Adipose tissue (tissue), 3 donors: ENCODE data around the gene RAD51C. TPM values are rescaled to one million over a fixed set of nuclear protein-coding genes. Genes with fewer than 3 reads are reported as not detected.
"Not testable (repeated sequence)": the region's sequence is repeated elsewhere in the genome, so short reads cannot be mapped to it uniquely, and the experiment has no call there.

Experiments
- H3K27ac ChIP-seq: one replicate; pipeline ENCODE4 v1.5.1; 2013; ENCODE audit warnings: low read depth, low read length
- WGBS, 3 donors: extraction: QIAGEN DNeasy Blood & Tissue Kit; methylation state at CpG; one replicate each; pipeline ENCODE4 v1.1.7; 2013; 5-methylcytosine and 5-hydroxymethylcytosine counted together
- polyA plus RNA-seq, 3 donors: library from polyadenylated mRNA; stranded (reverse); fragments of 200-250 nt; gene quantifications; one replicate each; pipeline ENCODE4 v1.2.3, GENCODE V29; 2013
- donor health status: healthy with polysubstance abuse.
- donor health status: Bipolar disorder and iron deficiency.
- donor health status: healthy.

Gene RAD51C
- polyA plus RNA-seq, 3 donors, result 9.0 to 16.6 (median 13.7) TPM

DNA sequence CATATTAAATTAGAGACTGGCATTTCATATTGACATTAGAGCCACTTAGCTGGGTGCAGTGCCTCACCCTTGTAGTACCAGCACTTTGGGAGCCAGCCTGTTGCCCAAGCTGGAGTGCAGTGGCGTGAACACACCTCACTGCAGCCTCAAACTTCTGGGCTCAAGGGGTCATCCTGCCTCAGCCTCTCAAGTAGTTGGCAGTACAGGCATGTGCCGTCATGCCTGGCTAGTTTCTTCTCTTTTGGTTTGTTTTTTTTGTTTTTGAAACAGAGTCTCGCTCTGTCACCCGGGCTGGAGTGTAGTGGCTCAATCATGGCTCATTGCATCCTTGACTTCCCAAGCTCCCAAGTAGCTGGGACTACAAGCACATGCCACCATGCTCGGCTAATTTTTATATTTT, 72.0 kb downstream of the RAD51C start:
- 76 to 86% (median 84%) methylated on average over 5 of the region's 5 CpGs for WGBS, 3 donors
- H3K27ac ChIP-seq, result no peak overlapping the region

DNA sequence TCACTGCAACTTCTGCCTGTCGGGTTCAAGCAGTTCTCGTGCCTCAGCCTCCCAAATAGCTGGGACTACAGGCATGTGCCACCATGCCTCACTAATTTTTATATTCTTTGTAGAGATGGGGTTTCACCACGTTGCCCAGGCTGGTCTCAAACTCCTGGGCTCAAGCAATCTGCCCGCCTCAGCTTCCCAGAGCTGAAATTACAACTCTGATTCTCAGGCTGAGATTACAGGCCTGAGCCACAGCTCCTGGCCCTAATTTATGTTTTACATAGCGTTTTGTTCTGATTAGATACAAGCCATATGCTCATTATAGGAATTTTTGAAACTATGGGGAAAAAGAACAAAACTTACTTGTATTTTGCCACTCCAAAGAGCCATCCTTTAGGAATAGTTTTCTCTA, 86.1 kb downstream of the RAD51C start:
- 61 to 77% (median 73%) methylated on average over 5 of the region's 5 CpGs for WGBS, 3 donors
- H3K27ac ChIP-seq, result not testable (repeated sequence)

DNA sequence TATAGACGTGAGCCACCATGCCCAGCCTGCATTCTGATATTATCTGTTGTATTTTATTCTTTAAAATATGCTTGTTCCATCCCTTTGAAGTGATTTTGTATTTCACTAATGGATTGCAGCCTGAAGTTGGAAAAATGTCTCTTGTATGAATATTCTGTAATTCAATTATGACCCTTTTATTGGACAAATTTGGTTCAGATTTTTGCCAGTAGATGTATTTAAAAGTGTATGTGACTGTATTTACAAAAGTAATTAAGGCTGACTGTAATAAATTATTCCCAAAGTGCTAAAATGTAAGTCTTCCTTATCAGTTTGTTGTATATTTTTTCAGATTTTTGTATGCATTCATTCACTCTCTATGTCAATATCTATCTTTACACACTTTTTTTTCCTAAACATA, 87.0 kb downstream of the RAD51C start:
- no peak overlapping the region for H3K27ac ChIP-seq
- WGBS, 3 donors, result 39 to 61% (median 60%) methylated on average over 1 of the region's 1 CpG

DNA sequence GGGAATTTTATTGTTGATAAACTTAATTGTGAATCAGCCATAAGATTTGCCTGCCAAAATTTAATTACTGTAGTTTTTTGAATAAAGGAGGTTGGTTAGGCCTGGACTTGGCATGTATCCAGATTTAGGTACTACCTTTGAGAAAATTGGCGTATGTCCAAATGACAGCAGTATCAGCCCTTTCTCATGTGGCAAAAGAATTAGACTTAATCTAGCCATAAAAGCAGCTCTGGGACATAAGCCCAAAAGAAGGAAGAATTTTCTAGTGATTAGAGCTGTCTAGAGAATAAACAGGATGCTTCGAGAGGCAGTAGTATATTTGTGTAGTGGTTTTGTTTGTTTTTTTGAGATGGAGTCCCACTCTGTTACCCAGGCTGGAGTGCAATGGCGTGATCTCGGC, 91.0 kb downstream of the RAD51C start:
- WGBS, 3 donors, result 65 to 75% (median 67%) methylated on average over 4 of the region's 4 CpGs
- H3K27ac ChIP-seq, result no peak overlapping the region

DNA sequence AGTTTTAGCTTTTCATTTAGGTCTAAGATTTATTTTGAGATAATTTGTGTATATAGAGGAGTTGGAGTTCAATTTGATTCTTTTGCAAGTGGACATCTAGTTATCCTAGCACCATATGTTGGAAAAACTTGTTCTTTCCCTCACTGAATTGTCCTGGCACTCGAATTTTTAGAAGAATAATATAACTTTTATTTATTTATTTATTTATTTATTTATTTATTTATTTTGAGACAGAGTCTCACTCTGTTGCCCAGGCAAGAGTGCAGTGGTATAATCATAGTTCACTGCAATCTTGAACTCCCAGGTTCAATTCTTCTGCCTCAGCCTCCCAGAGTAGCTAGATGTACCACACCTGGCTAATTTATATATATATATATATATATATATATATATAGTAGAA, 92.7 kb downstream of the RAD51C start:
- WGBS, 3 donors, result 38 to 64% (median 38%) methylated on average over 1 of the region's 1 CpG
- no peak overlapping the region for H3K27ac ChIP-seq

Other genes starting within 250 kb of the RAD51C start
- under 1 TPM; 0.01 to 0.11 (median 0.02) TPM for gene HSF5, start 204.2 kb upstream of the RAD51C start, polyA plus RNA-seq
- 1 to 10 TPM; 8.1 to 9.4 (median 8.4) TPM for gene MTMR4, start 178.0 kb upstream of the RAD51C start, polyA plus RNA-seq
- gene TEX14, start 557 bp upstream of the RAD51C start, polyA plus RNA-seq, result under 1 TPM in 2 of 3 donors, not detected in 1; 0.05 to 0.28 TPM
- gene PPM1E, start 63.3 kb downstream of the RAD51C start, polyA plus RNA-seq, result under 1 TPM; 0.03 to 0.33 (median 0.11) TPM